Fibroblast of villous mesenchyme (primary cell): ENCODE results near the gene DSG1. TPM values are rescaled to one million over a fixed set of nuclear protein-coding genes. Genes with fewer than 3 reads are reported as not detected.
A peak's percentile ranks its signal among the peaks of the same experiment; 100 is the strongest.

ENCODE experiments used
- DNase-seq: peaks from one replicate; pipeline ENCODE4 v3.0.0-alpha.2; 2010; ENCODE audit warnings: low read depth
- H3K4me3 ChIP-seq: 2 replicates; pipeline ENCODE4 v1.5.1; 2011; ENCODE audit warnings: low read depth, mild to moderate bottlenecking, low read length
- total RNA-seq: library from RNA; depleted of rRNA; stranded (reverse); fragments of >200 nt; gene quantifications from 2 replicates; pipeline ENCODE4 v1.2.3, GENCODE V29; 2012
- TF ChIP-seq, protein P1 (sequence below): IDR thresholded peaks from 2 replicates; pipeline ENCODE4 v1.5.1; 2012; ENCODE audit warnings: low read depth, mild to moderate bottlenecking, low read length; ENCODE audit not compliant: insufficient read depth

The DSG1 gene
- total RNA-seq: not detected in 2 replicates

DNA sequence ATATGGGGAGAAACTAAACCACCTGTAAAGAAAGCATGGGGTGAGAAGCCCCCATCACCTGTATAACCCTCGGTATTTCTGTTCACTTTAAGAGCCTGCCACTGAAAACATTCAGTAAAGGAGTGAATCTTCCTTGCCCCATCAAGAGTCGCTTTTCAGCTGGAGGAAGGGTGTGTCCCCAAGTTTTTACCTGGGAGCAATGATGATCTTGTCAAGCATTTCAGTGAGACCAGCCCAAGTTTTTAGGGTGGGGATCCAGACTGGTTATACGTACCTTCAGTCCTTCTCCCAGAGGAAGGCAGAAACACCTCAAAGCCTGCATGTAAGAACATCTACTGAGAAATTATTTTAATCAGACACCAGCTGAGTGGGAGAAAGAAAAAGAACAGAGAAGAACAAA is at the start of gene DSG1:
TSS of gene DSG1 (plus strand) at position 301 of the 400 bp plus-strand sequence. CDS start 141 bp downstream, outside the sequence.
- TF ChIP-seq, protein P1, sequence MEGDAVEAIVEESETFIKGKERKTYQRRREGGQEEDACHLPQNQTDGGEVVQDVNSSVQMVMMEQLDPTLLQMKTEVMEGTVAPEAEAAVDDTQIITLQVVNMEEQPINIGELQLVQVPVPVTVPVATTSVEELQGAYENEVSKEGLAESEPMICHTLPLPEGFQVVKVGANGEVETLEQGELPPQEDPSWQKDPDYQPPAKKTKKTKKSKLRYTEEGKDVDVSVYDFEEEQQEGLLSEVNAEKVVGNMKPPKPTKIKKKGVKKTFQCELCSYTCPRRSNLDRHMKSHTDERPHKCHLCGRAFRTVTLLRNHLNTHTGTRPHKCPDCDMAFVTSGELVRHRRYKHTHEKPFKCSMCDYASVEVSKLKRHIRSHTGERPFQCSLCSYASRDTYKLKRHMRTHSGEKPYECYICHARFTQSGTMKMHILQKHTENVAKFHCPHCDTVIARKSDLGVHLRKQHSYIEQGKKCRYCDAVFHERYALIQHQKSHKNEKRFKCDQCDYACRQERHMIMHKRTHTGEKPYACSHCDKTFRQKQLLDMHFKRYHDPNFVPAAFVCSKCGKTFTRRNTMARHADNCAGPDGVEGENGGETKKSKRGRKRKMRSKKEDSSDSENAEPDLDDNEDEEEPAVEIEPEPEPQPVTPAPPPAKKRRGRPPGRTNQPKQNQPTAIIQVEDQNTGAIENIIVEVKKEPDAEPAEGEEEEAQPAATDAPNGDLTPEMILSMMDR: no peak
- no peak within 1 kb of the TSS for H3K4me3 ChIP-seq

DNA sequence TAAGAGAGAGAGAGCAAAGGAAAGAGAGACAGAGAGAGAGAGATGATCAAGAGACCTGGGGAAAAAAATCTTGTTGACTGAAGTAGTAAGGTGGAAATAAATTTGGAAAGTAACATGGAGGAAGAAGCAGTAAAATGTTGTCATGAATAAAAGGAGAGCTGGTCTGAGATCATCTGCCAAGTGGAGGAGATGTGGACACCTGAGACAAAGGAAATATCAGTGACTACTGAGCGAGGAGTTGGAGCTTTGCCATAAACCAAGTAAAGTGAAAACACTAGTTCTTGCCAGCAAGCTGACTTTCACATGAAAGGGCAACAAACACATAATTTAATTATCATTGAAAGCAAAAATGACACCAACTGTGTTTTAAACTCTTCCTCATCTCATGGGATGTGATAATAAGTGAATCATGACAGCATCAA is 49.0 kb upstream of the DSG1 start:
- TF ChIP-seq, protein P1: no peak
- DNase-seq: no peak
- no peak overlapping the region for H3K4me3 ChIP-seq

More for the DNA sequence above, at the start of gene DSG1:
- DNase-seq: no peak

DNA sequence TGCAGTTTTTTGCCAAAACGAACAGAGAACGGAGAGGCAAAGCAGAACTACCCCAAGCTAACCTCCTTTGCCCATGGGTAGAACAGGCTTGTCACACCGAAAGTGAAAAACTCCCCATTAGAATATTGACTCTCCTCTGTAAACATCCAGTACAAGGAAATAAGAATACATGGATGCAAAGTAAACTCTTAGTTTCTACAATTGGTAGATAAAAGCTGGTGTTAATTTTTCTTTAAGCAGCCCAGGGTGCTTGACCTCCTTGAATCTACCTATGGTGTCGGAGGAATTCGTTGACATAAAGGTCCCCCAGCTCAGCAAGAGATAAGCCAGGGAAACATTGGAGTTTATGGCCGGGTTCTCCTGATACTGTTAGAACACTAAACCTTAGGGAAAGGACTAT is 48.4 kb upstream of the DSG1 start:
- H3K4me3 ChIP-seq: no peak overlapping the region
- TF ChIP-seq, protein P1: no peak

DNA sequence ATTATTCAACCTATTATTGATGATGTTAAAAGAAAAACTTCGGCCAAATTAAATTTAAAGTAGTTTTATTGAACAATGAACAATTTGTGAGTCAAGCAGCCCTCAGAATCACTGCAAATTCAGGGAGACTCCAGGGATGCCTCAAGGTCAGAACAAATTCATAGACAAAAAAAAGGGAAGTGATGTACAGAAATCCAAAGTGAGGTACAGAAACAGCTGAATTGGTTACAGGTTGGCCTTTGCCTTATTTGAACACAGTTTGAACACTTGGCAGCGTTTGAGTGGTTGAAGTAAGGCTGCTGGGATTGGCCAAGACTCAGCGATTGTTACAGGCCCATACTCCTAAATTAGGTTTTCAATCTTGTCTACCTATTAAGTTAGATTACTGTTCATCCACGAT is 47.4 kb upstream of the DSG1 start:
- DNase-seq: no peak
- TF ChIP-seq, protein P1: no peak
- H3K4me3 ChIP-seq: no peak overlapping the region

More for the DNA sequence above, 48.4 kb upstream of the DSG1 start:
- DNase-seq: no peak

DNA sequence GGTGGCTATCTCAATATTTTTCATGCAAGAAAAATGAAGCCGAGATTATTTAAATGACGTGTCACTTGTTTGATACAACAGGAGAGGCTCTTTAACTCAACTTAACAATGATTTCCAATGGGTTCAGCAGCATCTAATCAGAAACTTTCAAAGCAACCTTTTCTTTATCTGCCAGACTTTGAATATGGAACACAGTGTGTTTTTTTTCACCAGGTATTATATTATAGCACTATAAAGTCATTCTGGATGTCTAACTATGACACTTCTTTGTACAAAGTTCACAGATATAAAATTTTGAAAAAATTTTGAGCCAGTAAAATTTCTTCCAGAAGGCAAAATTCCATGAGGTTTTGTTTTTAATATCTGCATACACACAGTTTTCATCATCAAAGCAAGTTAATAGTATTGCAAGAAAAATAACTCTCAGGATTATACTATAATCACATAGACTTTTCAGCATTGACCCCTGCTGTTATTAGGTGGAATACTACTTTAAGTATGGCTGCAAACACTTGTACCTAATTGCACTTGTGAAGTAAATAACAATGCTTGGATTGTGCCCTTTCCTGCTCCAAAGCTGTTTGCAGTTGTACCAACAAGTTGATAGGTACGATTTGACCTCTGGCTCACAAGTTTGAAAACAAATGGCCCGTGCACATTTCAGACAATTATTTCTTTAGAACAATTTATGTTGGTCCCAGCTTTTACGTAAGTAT is 44.0 kb upstream of the DSG1 start:
- TF ChIP-seq, protein P1: no peak
- no peak for DNase-seq
- no peak overlapping the region for H3K4me3 ChIP-seq

DNA sequence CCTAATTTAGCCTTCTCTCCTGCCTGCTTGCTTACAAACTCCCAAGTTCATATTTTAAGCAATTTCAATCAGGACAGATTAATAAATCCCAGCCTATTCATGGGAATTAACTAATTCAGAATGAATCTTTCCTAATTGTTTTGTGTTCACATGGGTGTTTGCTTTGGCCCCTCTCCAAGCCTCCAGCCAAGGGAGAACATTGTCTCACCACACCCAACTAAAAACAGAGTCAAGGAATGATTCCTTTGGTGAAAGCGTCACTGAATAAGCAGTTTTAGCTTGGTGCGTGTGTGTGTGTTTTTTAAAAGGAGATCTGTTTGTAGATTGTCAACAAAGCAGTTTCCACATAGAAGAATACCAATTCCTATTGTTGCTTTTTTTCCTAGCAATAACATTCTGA is 43.0 kb upstream of the DSG1 start:
- peak; percentile 6 for DNase-seq
- H3K4me3 ChIP-seq: no peak overlapping the region
- TF ChIP-seq, protein P1: no peak
